Brain pericyte (primary cell): ENCODE measurements around the gene GIT1.

ENCODE experiments used
- DNase-seq: peaks from one replicate; pipeline ENCODE4 v3.0.0-alpha.2; 2012; ENCODE audit warnings: low read depth, low spot score

GIT1 gene

DNA sequence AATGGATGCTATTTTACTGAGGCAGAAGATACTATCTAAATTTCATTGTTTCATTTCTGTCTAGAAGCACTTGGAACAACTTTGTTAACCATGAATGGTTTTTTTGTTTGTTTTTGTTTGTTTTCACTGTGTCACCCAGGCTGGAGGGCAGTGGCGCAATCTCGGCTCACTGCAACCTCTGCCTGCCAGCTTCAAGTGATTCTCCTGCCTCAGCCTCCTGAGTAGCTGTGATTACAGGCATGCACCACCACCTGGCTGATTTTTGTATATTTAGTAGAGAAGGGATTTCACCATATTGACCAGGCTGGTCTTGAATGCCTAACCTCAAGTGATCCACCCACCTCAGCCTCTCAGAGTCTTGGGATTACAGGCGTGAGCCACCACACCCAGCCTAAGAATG is 63.1 kb downstream of the GIT1 start:
- DNase-seq, result no peak

DNA sequence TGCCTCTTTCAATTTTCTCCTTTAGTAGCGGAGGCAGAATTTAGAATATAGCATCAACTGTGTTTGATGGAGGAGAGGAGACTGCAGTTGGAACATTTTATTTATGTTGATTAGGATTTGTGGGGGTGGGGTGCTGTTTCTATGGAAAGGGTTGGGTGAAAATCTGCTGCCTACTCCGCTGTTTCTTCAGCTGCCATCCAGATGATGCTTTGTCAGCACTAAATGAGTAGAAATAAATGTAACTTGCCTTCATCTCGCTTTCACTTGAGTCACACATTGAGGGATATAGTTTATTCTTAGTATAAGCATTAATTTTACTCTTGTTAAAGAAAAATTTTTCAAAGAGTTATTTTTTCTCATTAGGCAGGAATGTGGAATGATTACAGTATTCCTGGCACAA is 64.8 kb downstream of the GIT1 start:
- DNase-seq, result no peak
